Measurements from ENCODE around the gene PRELID3B. TPM values are rescaled to one million over a fixed set of nuclear protein-coding genes. Genes with fewer than 3 reads are reported as not detected.

PRELID3B gene
- total RNA-seq, 1 donor from 2014 or later: 47.2 TPM

DNA sequence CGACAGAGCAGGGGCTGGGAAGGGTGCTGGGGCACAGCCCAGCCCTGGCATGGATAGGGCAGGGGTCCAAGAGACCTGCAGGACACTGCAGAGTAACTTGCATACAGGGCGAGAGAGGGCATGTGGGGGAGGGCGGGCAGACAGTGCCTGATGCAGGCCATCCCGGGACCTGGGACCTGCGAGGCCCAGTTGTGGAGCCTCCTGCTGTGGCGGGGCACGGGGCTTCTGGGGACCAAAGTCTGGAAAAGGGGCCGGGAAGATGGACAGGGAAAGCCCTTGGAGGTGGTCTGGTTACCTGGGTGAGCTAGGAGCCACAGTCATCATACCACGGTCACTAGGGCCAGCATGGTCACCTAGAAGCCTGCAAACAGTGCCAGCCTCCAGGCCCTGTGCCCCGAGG, 23.8 kb downstream of the PRELID3B start:
- TF ChIP-seq CTCF (IDR thresholded peaks at IDR 0.05): no peak
- H3K9me3 ChIP-seq: no peaks in the 10 kb centered on the region
- no peaks in the 10 kb centered on the region for H3K4me1 ChIP-seq
- H3K27ac ChIP-seq: no peak overlapping the region
- DNase-seq: peak; percentile 41
- H3K36me3 ChIP-seq: peaks cover 15% of the 10 kb centered on the region
- H3K27me3 ChIP-seq: no peaks in the 10 kb centered on the region
- H3K4me3 ChIP-seq: no peak overlapping the region
- no peak for ATAC-seq
- intact Hi-C loops (cut with DNase I): no loop called here

- no peak for TF ChIP-seq CTCF (IDR thresholded peaks at IDR 0.05)
- DNase-seq (peak; percentile 46), ATAC-seq (peak; percentile 8)
- no peaks in the 10 kb centered on the region for H3K27me3 ChIP-seq
- intact Hi-C loops (cut with DNase I): no loop called here
- peaks cover 4% of the 10 kb centered on the region for H3K36me3 ChIP-seq
- H3K27ac ChIP-seq: no peak overlapping the region
- H3K4me3 ChIP-seq: no peak overlapping the region
- no peaks in the 10 kb centered on the region for H3K4me1 ChIP-seq
- H3K9me3 ChIP-seq: no peaks in the 10 kb centered on the region
Observed at GRCh38 chr20:59017493-59018231, 24.9 kb downstream of the PRELID3B start.

DNA sequence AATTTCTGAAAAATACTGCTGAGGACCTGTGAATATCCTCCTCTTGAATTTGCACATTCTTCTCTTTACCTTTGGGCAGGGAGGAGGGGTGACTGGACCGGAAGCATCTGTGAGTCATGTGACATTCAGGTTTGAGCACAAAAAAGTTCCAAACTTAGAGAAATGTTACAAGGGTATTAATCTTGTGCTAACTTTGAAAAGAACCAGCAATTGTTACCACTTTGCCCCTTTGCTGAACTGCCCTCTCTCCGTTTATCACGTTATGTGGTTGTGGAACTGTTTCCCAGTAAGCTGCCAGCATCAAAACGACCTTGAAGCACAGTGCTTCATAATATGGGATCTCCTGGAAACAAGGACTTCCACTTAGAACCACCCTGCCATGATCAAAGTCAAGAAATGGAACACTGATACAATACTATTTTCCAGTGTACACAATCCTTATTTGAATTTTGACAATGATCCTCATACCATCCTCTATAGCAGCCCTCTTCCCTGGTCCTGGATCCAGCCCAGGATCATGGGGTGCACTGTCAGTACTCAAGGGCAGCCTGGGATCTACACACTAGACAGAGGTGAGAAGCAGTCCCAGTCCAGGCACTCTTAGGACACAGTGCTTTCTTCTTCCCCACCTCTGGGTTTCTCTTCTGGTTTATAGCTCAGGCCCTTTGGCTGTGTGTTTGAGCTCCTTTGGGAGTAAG, 25.6 kb downstream of the PRELID3B start:
- Histone ChIP-seq H3K27ac (no peak overlapping the region), H3K27me3 (no peaks in the 10 kb centered on the region), H3K36me3 (no peaks in the 10 kb centered on the region), H3K4me3 (no peak overlapping the region), H3K4me1 (no peaks in the 10 kb centered on the region), H3K9me3 (no peaks in the 10 kb centered on the region)
- DNase-seq (no peak), ATAC-seq (no peak)
- no peak for TF ChIP-seq CTCF (IDR thresholded peaks at IDR 0.05)
- intact Hi-C loops (cut with DNase I): no loop called here

DNA sequence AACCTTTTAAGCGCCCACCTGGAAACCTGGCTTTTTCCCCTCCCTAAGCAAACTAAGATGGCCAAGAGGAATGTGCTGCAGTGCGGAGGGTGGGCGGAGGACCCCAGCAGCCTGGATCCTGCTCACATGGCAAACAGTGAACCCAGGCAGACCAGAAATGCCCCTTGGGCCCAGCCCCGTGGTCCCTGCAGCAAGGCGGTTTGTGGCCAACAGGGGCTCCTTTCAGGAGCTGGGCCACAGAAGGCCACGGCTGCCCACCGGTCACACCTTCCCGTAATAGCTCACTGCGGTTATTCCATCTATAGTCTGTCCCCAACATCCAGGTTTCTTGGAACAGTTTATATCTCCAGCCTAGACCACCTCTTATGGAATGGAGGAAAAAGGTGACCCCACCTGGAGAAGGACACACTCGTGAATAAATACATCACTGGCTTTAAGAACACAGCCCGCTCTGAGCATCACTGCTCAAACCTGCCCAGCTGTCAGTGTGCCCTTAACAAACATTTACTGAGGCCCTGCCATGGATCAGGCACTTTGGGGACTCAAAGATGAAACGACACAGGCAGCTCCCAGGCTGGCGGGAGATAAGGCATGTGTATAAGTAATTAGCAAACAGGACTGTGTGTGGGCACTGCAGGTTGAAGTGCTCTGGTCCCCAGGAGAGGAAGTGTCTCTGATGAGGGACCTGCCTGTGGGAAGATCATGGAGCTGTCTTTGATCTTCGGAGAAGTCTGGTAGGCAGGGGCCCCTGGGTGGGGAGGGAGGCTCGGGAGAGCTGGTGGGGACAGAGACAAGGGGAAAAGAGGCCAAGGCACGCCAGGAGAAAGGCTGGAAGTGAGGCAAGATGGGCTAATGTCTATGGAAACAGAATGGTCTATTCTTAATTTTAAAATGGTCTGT, 26.5 kb downstream of the PRELID3B start:
- no peak for DNase-seq
- Histone ChIP-seq H3K4me3 (no peak overlapping the region), H3K27ac (no peak overlapping the region), H3K9me3 (no peaks in the 10 kb centered on the region), H3K4me1 (peaks cover 3% of the 10 kb centered on the region), H3K36me3 (no peaks in the 10 kb centered on the region), H3K27me3 (no peaks in the 10 kb centered on the region)
- intact Hi-C loops (cut with DNase I): no loop called here
- TF ChIP-seq CTCF (IDR thresholded peaks at IDR 0.05): no peak
- ATAC-seq: no peak

GRCh38 chr20:59015411-59015810, 27.2 kb downstream of the PRELID3B start:
- DNase-seq (no peak), ATAC-seq (no peak)
- intact Hi-C loops (cut with DNase I): no loop called here
- peaks cover 10% of the 10 kb centered on the region for H3K4me1 ChIP-seq
- H3K27me3 ChIP-seq: no peaks in the 10 kb centered on the region
- H3K36me3 ChIP-seq: no peaks in the 10 kb centered on the region
- TF ChIP-seq CTCF (IDR thresholded peaks at IDR 0.05): no peak
- H3K9me3 ChIP-seq: no peaks in the 10 kb centered on the region
- no peak overlapping the region for H3K27ac ChIP-seq
- H3K4me3 ChIP-seq: no peak overlapping the region
